A549 (cell line): ENCODE results near the gene ARHGEF16.

ENCODE experiments used
- CHD4 ChIP-seq: fragments of 200-600 bp; sonication (generic); IDR thresholded peaks from 2 replicates; pipeline ENCODE4 v1.6.1; 2016; ENCODE audit warnings: antibody characterized with exemption, mild to moderate bottlenecking, borderline replicate concordance
- EP300 ChIP-seq, 2 experiments: fragments of >200 bp; sonication (Bioruptor Twin); formaldehyde crosslinking; IDR thresholded peaks; 2 replicates in 1 of 2; 3 replicates in 1 of 2; pipeline ENCODE4 v1.6.1; 2016 to 2017
- ESRRA ChIP-seq: fragments of 150-350 bp; IDR thresholded peaks from 2 replicates; pipeline ENCODE4 v1.6.1; 2014; ENCODE audit warnings: mild to moderate bottlenecking, low read length, borderline replicate concordance
- JUNB ChIP-seq: fragments of >200 bp; sonication (Bioruptor Twin); formaldehyde crosslinking; IDR thresholded peaks from 2 replicates; pipeline ENCODE4 v1.6.1; 2016
- MAFK ChIP-seq: fragments of 450-650 bp; IDR thresholded peaks from 2 replicates; pipeline ENCODE4 v1.6.1; 2014; ENCODE audit not compliant: partially characterized antibody
- NR3C1 ChIP-seq: fragments of >200 bp; sonication (Bioruptor Twin); formaldehyde crosslinking; IDR thresholded peaks from 3 replicates; pipeline ENCODE4 v1.6.1; 2017
- POLR2A ChIP-seq: IDR thresholded peaks from 2 replicates; pipeline ENCODE4 v1.6.1; 2012; ENCODE audit warnings: mild to moderate bottlenecking, low read length
- RAD21 ChIP-seq, 2 experiments: fragments of >200 bp in 1 of 2; sonication (Bioruptor Twin) in 1 of 2; formaldehyde crosslinking in 1 of 2; IDR thresholded peaks in 1 of 2; conservative IDR thresholded peaks in 1 of 2; 2 replicates in 1 of 2; 3 replicates in 1 of 2; pipeline ENCODE4 v1.6.1; 2012 to 2018; ENCODE audit warnings: inconsistent platforms in 1 of 2
- RFX5 ChIP-seq: fragments of 450-650 bp; IDR thresholded peaks from 2 replicates; pipeline ENCODE4 v1.7.1; 2014; ENCODE audit warnings: antibody characterized with exemption, mild to moderate bottlenecking, moderate library complexity
- SMC3 ChIP-seq: fragments of >200 bp; sonication (Bioruptor Twin); formaldehyde crosslinking; IDR thresholded peaks from 3 replicates; pipeline ENCODE4 v1.6.1; 2018; ENCODE audit warnings: inconsistent platforms
- TF ChIP-seq, protein P1 (sequence below): fragments of >200 bp; sonication (Bioruptor Twin); formaldehyde crosslinking; IDR thresholded peaks from 3 replicates; pipeline ENCODE4 v1.5.1; 2016
- TF ChIP-seq, protein P2 (sequence below): fragments of >200 bp; sonication (Bioruptor Twin); formaldehyde crosslinking; IDR thresholded peaks from 3 replicates; pipeline ENCODE4 v1.6.1; 2016
- TF ChIP-seq, protein P3 (sequence below): IDR thresholded peaks from 2 replicates; pipeline ENCODE4 v1.6.1; 2012
- TF ChIP-seq, protein P4 (sequence below): fragments of 450-650 bp; IDR thresholded peaks from 2 replicates; pipeline ENCODE4 v1.6.1; 2014; ENCODE audit warnings: antibody characterized with exemption

DNA sequence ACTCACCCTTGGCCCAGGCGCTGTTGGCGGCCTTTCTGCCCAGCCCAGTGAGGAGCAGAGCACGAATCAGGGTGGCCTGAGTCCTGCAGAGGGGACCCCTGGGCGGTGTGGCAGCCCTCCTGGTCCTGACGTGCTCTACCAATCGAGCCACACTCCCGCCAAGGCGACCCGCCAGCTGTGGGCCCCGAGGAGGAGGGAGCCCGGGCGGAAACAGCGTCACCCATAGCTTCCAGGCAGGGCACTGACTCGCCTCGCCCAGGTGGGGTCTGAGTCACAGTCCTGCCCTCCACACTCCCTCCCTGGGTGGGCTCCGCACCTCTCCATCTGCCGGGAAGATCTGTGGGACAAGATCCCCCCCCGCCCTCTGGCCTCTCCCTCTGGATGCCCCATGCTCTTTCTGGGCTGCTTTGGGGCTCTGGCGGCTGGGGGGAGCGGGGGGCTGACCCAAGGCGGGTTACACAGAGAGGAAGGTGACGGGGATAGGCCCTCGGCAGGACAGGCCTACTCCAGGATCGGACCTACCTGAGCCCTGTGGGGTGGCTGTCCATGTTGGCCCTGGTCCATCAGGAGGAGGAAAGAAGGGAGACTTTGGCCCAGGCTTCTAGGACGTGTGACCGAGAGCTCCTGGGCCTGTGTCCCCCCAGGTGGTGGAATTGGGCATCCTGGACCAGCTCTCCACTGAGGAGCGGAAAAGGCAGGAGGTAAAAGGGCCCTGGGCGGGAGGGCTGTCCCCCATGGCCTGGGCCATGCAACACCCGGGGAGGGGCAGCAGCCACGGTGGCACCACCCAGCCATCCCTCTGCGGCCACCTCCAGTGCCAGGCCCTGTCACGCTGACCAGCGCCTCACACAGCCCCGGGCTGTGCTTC lies 14.0 kb downstream of the ARHGEF16 start:
- TF ChIP-seq SMC3, result no peak
- TF ChIP-seq, protein P1, sequence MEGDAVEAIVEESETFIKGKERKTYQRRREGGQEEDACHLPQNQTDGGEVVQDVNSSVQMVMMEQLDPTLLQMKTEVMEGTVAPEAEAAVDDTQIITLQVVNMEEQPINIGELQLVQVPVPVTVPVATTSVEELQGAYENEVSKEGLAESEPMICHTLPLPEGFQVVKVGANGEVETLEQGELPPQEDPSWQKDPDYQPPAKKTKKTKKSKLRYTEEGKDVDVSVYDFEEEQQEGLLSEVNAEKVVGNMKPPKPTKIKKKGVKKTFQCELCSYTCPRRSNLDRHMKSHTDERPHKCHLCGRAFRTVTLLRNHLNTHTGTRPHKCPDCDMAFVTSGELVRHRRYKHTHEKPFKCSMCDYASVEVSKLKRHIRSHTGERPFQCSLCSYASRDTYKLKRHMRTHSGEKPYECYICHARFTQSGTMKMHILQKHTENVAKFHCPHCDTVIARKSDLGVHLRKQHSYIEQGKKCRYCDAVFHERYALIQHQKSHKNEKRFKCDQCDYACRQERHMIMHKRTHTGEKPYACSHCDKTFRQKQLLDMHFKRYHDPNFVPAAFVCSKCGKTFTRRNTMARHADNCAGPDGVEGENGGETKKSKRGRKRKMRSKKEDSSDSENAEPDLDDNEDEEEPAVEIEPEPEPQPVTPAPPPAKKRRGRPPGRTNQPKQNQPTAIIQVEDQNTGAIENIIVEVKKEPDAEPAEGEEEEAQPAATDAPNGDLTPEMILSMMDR, result no peak
- no peak for TF ChIP-seq EP300 (IDR thresholded peaks at IDR 0.05)
- TF ChIP-seq, protein P2, sequence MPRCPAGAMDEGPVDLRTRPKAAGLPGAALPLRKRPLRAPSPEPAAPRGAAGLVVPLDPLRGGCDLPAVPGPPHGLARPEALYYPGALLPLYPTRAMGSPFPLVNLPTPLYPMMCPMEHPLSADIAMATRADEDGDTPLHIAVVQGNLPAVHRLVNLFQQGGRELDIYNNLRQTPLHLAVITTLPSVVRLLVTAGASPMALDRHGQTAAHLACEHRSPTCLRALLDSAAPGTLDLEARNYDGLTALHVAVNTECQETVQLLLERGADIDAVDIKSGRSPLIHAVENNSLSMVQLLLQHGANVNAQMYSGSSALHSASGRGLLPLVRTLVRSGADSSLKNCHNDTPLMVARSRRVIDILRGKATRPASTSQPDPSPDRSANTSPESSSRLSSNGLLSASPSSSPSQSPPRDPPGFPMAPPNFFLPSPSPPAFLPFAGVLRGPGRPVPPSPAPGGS, result no peak
- no peak for TF ChIP-seq POLR2A
- TF ChIP-seq ESRRA, result no peak
- TF ChIP-seq CHD4, result no peak
- TF ChIP-seq, protein P3, sequence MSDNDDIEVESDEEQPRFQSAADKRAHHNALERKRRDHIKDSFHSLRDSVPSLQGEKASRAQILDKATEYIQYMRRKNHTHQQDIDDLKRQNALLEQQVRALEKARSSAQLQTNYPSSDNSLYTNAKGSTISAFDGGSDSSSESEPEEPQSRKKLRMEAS, result no peak
- TF ChIP-seq NR3C1, result no peak
- no peak for TF ChIP-seq RAD21 (conservative IDR thresholded peaks at IDR 0.05 in 1 of 2, IDR thresholded peaks at IDR 0.05 in 1 of 2)
- no peak for TF ChIP-seq MAFK
- TF ChIP-seq, protein P4, sequence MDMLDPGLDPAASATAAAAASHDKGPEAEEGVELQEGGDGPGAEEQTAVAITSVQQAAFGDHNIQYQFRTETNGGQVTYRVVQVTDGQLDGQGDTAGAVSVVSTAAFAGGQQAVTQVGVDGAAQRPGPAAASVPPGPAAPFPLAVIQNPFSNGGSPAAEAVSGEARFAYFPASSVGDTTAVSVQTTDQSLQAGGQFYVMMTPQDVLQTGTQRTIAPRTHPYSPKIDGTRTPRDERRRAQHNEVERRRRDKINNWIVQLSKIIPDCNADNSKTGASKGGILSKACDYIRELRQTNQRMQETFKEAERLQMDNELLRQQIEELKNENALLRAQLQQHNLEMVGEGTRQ, result no peak
- TF ChIP-seq RFX5, result no peak
- TF ChIP-seq JUNB, result no peak
